Bone marrow (tissue), 2 donors: Measurements from ENCODE around the gene QRICH1.
A peak's percentile ranks its signal among the peaks of the same experiment; 100 is the strongest.
"Not testable (repeated sequence)": the region's sequence is repeated elsewhere in the genome, so short reads cannot be mapped to it uniquely, and the experiment has no call there.

ENCODE experiments used
- DNase-seq, 2 donors: peaks; one replicate each; lab custom pipeline; 2025; lab: John Stamatoyannopoulos, UW

Gene QRICH1

GRCh38 chr3:49017229-49017970 lies 76.5 kb downstream of the QRICH1 start:
- DNase-seq, result no peak

GRCh38 chr3:49016414-49017228 lies 77.2 kb downstream of the QRICH1 start:
- no peak for DNase-seq

- DNase-seq, result no peak
Observed at GRCh38 chr3:49015765-49016164, 78.1 kb downstream of the QRICH1 start.

GRCh38 chr3:49015072-49015471 lies 78.8 kb downstream of the QRICH1 start:
- no peak for DNase-seq

- peak in 1 of 2 donors; percentile 19 for DNase-seq
Observed at GRCh38 chr3:49013738-49014660, 79.9 kb downstream of the QRICH1 start.

GRCh38 chr3:49013113-49013737 lies 80.6 kb downstream of the QRICH1 start:
- DNase-seq, result no peak

GRCh38 chr3:49012441-49013017 lies 81.3 kb downstream of the QRICH1 start:
- no peak for DNase-seq

GRCh38 chr3:49009396-49009795 lies 84.5 kb downstream of the QRICH1 start:
- DNase-seq, result no peak

- DNase-seq, result not testable (repeated sequence)
Observed at GRCh38 chr3:49008627-49009026, 85.2 kb downstream of the QRICH1 start.

- peak; percentile 35 to 92 for DNase-seq
Observed at GRCh38 chr3:49007771-49008528, 85.9 kb downstream of the QRICH1 start.

- peak; percentile 92 to 96 for DNase-seq
Observed at GRCh38 chr3:49007068-49007770, 86.7 kb downstream of the QRICH1 start, which contains the start of gene WDR6. Gene WDR6 (plus strand): TSS chr3:49007391. CDS start chr3:49007432, 41 bp downstream.

- no peak for DNase-seq
Observed at GRCh38 chr3:49006408-49007067, 87.3 kb downstream of the QRICH1 start.

GRCh38 chr3:49005998-49006397 lies 87.9 kb downstream of the QRICH1 start:
- no peak for DNase-seq

- no peak for DNase-seq
Observed at GRCh38 chr3:49005303-49005680, 88.6 kb downstream of the QRICH1 start.

GRCh38 chr3:49004352-49005302 lies 89.2 kb downstream of the QRICH1 start:
- no peak for DNase-seq

GRCh38 chr3:49001155-49001554 lies 92.7 kb downstream of the QRICH1 start:
- no peak for DNase-seq

GRCh38 chr3:48999085-48999858 lies 94.6 kb downstream of the QRICH1 start:
- DNase-seq, result no peak
